Ectodermal cell (in vitro differentiated cells): ENCODE measurements around the gene SPRYD3.
"Not testable (repeated sequence)": the region's sequence is repeated elsewhere in the genome, so short reads cannot be mapped to it uniquely, and the experiment has no call there.

Experiments used
- H3K27ac ChIP-seq: 2 replicates; pipeline ENCODE4 v1.7.0; 2013; ENCODE audit warnings: mild to moderate bottlenecking, low read depth, low read length; ENCODE audit not compliant: insufficient read depth, poor library complexity, severe bottlenecking
- H3K27me3 ChIP-seq: 2 replicates; pipeline ENCODE4 v1.7.0; 2013; ENCODE audit warnings: mild to moderate bottlenecking, low read length; ENCODE audit not compliant: insufficient read depth, control insufficient read depth, poor library complexity, severe bottlenecking
- H3K36me3 ChIP-seq: one replicate; pipeline ENCODE4 v1.7.0; 2013; ENCODE audit warnings: low read length; ENCODE audit not compliant: control insufficient read depth, insufficient read depth
- H3K4me1 ChIP-seq: one replicate; pipeline ENCODE4 v1.7.0; 2013; ENCODE audit warnings: low read length; ENCODE audit not compliant: control insufficient read depth, insufficient read depth
- H3K4me3 ChIP-seq: 2 replicates; pipeline ENCODE4 v1.7.0; 2013; ENCODE audit warnings: low read depth, low read length, control low read depth; ENCODE audit not compliant: insufficient read depth
- H3K9me3 ChIP-seq: 2 replicates; pipeline ENCODE4 v1.7.0; 2013; ENCODE audit warnings: mild to moderate bottlenecking, low read length, moderate library complexity; ENCODE audit not compliant: control insufficient read depth
- whole genome bisulfite sequencing, 2 experiments: methylation state at CpG; one replicate each; pipeline ENCODE4 v1.1.7; 2013; ENCODE audit warnings: missing lambda C conversion rate in 2 of 2; 5-methylcytosine and 5-hydroxymethylcytosine counted together

The SPRYD3 gene

DNA sequence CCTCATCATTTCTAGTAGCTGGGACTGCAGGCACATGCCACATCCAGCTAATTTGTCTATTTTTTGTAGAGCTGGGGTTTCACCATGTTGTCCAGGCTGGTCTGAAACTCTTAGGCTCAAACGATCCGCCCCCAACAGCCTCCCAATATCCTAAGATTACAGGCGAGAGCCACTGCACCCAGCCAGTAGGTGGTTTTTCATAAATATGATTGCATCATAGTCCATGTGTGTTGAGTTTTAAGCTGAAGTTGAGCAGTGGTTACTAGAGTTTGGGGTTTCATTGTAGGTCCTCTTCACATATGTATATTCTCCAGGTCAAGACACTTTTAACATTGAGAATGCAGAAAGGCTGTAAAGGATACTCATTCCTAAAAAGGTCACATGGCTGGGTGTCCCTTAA is 42.4 kb downstream of the SPRYD3 start:
- WGBS, 2 experiments = 100% methylated on average over 3 of the region's 3 CpGs
- peaks cover 54% of the 10 kb centered on the region for H3K36me3 ChIP-seq
- no peaks in the 10 kb centered on the region for H3K4me1 ChIP-seq

DNA sequence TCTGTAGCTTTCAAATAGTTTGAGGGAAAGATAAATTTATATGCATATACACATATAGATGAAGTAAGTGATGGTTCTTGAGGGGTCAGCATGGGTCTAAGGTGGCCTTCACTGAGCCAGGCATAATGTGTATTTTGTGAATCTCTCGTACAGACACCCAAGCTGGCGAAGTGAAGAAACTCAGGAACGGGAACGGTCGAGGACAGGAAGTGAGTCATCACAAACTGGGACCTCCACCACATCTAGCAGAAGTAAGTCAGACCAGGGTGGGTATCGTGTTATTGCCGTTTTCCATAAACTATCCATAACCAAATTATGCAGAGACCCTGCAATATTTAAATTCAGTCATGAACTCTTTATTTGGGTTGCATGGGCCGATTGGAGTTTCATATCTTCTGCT is 44.7 kb downstream of the SPRYD3 start:
- WGBS, 2 experiments = 96 to 97% methylated on average over 8 of the region's 8 CpGs

More for the DNA sequence above, 42.4 kb downstream of the SPRYD3 start:
- H3K4me3 ChIP-seq = no peak overlapping the region
- no peaks in the 10 kb centered on the region for H3K27me3 ChIP-seq
- H3K9me3 ChIP-seq = no peaks in the 10 kb centered on the region
- no peak overlapping the region for H3K27ac ChIP-seq

DNA sequence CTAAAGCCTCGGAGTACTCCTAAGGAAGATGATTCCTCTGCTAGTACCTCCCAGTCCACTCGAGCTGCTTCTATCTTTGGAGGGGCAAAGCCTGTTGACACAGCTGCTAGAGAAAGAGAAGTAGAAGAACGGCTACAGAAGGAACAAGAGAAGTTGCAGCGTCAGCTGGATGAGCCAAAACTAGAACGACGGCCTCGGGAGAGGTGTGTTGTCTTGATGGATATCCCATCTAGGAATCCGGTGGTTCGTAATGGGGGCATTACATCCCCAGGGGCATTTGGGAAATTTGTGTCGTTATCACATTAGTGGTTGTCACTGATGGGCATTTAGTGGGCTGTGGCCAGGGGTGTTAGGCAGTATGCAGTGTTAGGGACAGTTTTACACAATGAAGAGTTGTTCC is 45.4 kb downstream of the SPRYD3 start:
- not testable (repeated sequence) for H3K4me3 ChIP-seq, H3K9me3 ChIP-seq, H3K27ac ChIP-seq, H3K4me1 ChIP-seq, H3K27me3 ChIP-seq
- peaks cover 65% of the 10 kb centered on the region for H3K36me3 ChIP-seq
- 96 to 97% methylated on average over 10 of the region's 10 CpGs for WGBS, 2 experiments

More for the DNA sequence above, 44.7 kb downstream of the SPRYD3 start:
- no peak overlapping the region for H3K4me3 ChIP-seq
- H3K4me1 ChIP-seq = no peaks in the 10 kb centered on the region
- H3K9me3 ChIP-seq = no peaks in the 10 kb centered on the region
- H3K27me3 ChIP-seq = no peaks in the 10 kb centered on the region
- H3K36me3 ChIP-seq = peaks cover 68% of the 10 kb centered on the region
- H3K27ac ChIP-seq = no peak overlapping the region

DNA sequence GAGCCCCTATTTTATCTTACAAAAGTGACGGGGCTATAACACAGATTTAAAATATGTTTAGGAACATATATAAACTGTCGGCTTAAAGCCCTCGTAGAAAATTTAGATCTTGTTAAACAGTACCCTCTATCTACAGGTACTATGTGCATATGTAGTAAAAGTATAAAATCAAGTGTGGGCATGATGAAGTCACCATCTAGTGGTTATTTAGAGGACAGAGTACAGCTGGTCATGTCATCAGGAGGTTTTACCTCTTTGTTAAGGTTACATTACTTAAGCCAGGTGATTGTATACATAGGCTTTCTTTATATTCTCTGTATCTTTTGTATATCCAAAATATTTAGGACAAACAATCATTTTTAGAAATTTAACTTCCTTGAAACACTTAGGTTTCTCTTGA is 47.6 kb downstream of the SPRYD3 start:
- Histone ChIP-seq H3K27me3 (no peaks in the 10 kb centered on the region), H3K36me3 (peaks cover 69% of the 10 kb centered on the region), H3K4me3 (no peak overlapping the region), H3K27ac (no peak overlapping the region), H3K4me1 (no peaks in the 10 kb centered on the region), H3K9me3 (no peaks in the 10 kb centered on the region)
- WGBS, 2 experiments = 96% methylated on average over 3 of the region's 3 CpGs; no CpG with 5 or more reads in 1 of the 2 experiments

GRCh38 chr12:53027014-53027413 is 52.2 kb downstream of the SPRYD3 start:
- not testable (repeated sequence) for H3K9me3 ChIP-seq, H3K27ac ChIP-seq, H3K27me3 ChIP-seq, H3K4me3 ChIP-seq, H3K4me1 ChIP-seq
- peaks cover 73% of the 10 kb centered on the region for H3K36me3 ChIP-seq
- 85 to 87% methylated on average over 12 to 13 of the region's 13 CpGs for WGBS, 2 experiments

DNA sequence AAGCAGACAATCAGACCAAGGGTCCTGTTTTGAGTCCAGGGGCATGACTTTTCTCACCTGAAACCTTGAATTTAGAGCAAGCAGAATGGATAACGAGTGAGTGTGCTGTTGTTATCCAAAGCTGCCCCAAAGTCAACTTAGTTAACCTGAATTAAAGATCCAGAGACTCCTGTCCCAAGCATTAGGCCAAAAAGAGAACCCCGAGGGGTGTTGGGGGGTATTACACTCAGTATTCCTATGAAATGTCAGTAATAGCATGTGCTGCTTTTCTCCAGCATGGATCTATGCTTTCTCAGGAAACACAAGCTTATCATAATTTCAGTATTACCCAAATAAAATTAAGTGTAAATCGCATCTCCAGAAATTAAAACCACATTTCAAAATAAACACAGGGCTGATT is 53.9 kb downstream of the SPRYD3 start:
- H3K27me3 ChIP-seq = no peaks in the 10 kb centered on the region
- no peak overlapping the region for H3K27ac ChIP-seq
- H3K4me3 ChIP-seq = no peak overlapping the region
- peaks cover 72% of the 10 kb centered on the region for H3K36me3 ChIP-seq
- WGBS, 2 experiments = 92 to 100% methylated on average over 3 of the region's 3 CpGs
- no peaks in the 10 kb centered on the region for H3K9me3 ChIP-seq
- H3K4me1 ChIP-seq = no peaks in the 10 kb centered on the region

- H3K4me3 ChIP-seq = no peak overlapping the region
- no peak overlapping the region for H3K27ac ChIP-seq
- H3K4me1 ChIP-seq = no peaks in the 10 kb centered on the region
- 99 to 100% methylated on average over 2 of the region's 2 CpGs for WGBS, 2 experiments
- peaks cover 2% of the 10 kb centered on the region for H3K9me3 ChIP-seq
- H3K36me3 ChIP-seq = peaks cover 44% of the 10 kb centered on the region
- H3K27me3 ChIP-seq = no peaks in the 10 kb centered on the region
Measured at GRCh38 chr12:53014709-53015108, 64.5 kb downstream of the SPRYD3 start.
